AG04449 (cell line): ENCODE results near the gene TPO.

ENCODE experiments used
- CTCF ChIA-PET: fragments of 350-600 bp; formaldehyde crosslinking; extraction: SDS; loops from one replicate; lab custom pipeline; 2021; ENCODE audit warnings: antibody characterized with exemption; lab: Yijun Ruan, JAX
- POLR2A ChIA-PET: fragments of 400-600, 350-600 bp; formaldehyde crosslinking; extraction: SDS; loops from one replicate; lab custom pipeline; 2020; ENCODE audit warnings: antibody characterized with exemption, inconsistent platforms; lab: Yijun Ruan, JAX
- DNase-seq: peaks from one replicate; pipeline ENCODE4 v3.0.0-alpha.2; 2010; ENCODE audit warnings: low read depth, low spot score
- H3K4me3 ChIP-seq: 2 replicates; pipeline ENCODE4 v1.5.1; 2011; ENCODE audit warnings: low read depth, mild to moderate bottlenecking, control low read depth, low read length
- CTCF ChIP-seq: IDR thresholded peaks from one replicate; pipeline ENCODE4 v1.5.1; 2011; ENCODE audit warnings: mild to moderate bottlenecking, moderate library complexity, low read length, control low read depth, inconsistent platforms; ENCODE audit not compliant: insufficient read depth; ENCODE audit errors: missing control alignments

The TPO gene

GRCh38 chr2:1582891-1583341, 169.7 kb downstream of the TPO start:
- no peak for DNase-seq
- no peak for TF ChIP-seq CTCF
- ChIA-PET CTCF (interaction anchor here (1.0 to 2.4 kb wide), 5 partner anchors 9 to 235 kb away, joined by 3 to 9 read pairs (median 3); no protein-coding TSS in a partner anchor), POLR2A (interaction anchor here (0.7 kb wide), 1 partner anchor 23 kb away, joined by 3 read pairs; no protein-coding TSS in a partner anchor)
- H3K4me3 ChIP-seq = no peak overlapping the region

GRCh38 chr2:1584051-1584531, 170.8 kb downstream of the TPO start:
- DNase-seq = no peak
- no peak overlapping the region for H3K4me3 ChIP-seq
- POLR2A ChIA-PET = no interaction called here
- TF ChIP-seq CTCF = no peak
- CTCF ChIA-PET = interaction anchor here (1.1 to 3.5 kb wide), 4 partner anchors 9 to 234 kb away, joined by 3 to 17 read pairs (median 6); no protein-coding TSS in a partner anchor

- H3K4me3 ChIP-seq = no peak overlapping the region
- ChIA-PET POLR2A (no interaction called here), CTCF (interaction anchor here (1.1 to 3.5 kb wide), 4 partner anchors 8 to 165 kb away, joined by 3 to 17 read pairs (median 6); no protein-coding TSS in a partner anchor)
- DNase-seq = no peak
- no peak for TF ChIP-seq CTCF
These were observed 171.6 kb downstream of the TPO start for GRCh38 chr2:1584691-1585485.

GRCh38 chr2:1585635-1586034, 172.4 kb downstream of the TPO start:
- POLR2A ChIA-PET = no interaction called here
- CTCF ChIA-PET = interaction anchor here (0.6 to 3.5 kb wide), 3 partner anchors 8 to 165 kb away, joined by 3 to 17 read pairs (median 9); no protein-coding TSS in a partner anchor
- TF ChIP-seq CTCF = no peak
- no peak overlapping the region for H3K4me3 ChIP-seq
- no peak for DNase-seq

- ChIA-PET CTCF (interaction anchor here (0.6 to 3.5 kb wide), 4 partner anchors 8 to 167 kb away, joined by 3 to 17 read pairs (median 6); no protein-coding TSS in a partner anchor), POLR2A (no interaction called here)
- no peak for TF ChIP-seq CTCF
- H3K4me3 ChIP-seq = no peak overlapping the region
- no peak for DNase-seq
These were observed 173.1 kb downstream of the TPO start for GRCh38 chr2:1586251-1586922.
